Measurements from ENCODE around the gene OR2L5.

The OR2L5 gene

DNA sequence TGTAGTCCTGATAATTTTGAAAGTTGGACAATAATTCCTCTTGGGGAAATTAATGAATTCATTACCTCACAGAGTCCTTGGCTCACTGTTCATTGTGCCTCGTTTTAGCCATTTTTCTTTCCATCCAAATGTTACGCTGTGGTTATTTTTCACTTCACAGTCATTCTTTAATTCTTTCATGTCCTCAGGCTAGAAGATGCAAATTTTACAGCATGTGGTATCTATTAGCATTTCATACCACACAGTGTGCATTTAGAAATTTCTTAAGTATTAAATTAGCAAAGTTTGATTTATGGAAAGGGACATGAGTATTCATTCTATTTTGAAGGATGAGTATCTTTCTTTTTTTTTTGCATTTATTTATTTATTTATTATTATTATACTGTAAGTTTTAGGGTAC lies 51.6 kb downstream of the OR2L5 start:
- H3K27me3 Mint-ChIP-seq (ENCODE audit: low read depth), result no peaks in the 10 kb centered on the region
- H3K36me3 Mint-ChIP-seq (ENCODE audit: low read depth), result no peaks in the 10 kb centered on the region
- H3K9me3 Mint-ChIP-seq, result peaks cover 17% of the 10 kb centered on the region
- H3K4me3 Mint-ChIP-seq, result no peak overlapping the region
- no peak overlapping the region for H3K27ac Mint-ChIP-seq
- H3K4me1 Mint-ChIP-seq (ENCODE audit: low read depth), result no peaks in the 10 kb centered on the region

DNA sequence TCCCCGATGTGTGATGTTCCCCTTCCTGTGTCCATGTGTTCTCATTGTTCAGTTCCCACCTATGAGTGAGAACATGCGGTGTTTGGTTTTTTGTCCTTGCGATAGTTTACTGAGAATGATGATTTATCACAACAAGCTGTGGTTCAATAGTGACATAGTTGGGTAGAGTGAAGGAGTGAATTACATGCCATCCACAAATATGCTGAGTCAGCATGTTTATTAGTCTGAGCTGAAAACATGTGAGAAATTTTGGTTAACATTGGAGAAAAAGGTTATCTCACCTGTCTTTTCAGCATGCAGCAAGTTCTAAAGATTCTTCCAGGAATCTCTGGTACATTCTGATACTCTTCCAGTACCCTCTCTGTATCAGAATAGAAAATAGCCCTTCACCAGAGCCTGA lies 52.1 kb downstream of the OR2L5 start:
- H3K36me3 Mint-ChIP-seq (ENCODE audit: low read depth), result no peaks in the 10 kb centered on the region

More for the DNA sequence above, 52.1 kb downstream of the OR2L5 start:
- H3K4me1 Mint-ChIP-seq (ENCODE audit: low read depth), result no peaks in the 10 kb centered on the region
- no peak overlapping the region for H3K4me3 Mint-ChIP-seq
- peaks cover 17% of the 10 kb centered on the region for H3K9me3 Mint-ChIP-seq
- no peak overlapping the region for H3K27ac Mint-ChIP-seq
- H3K27me3 Mint-ChIP-seq (ENCODE audit: low read depth), result no peaks in the 10 kb centered on the region

Measured in T-helper 1 cell treated with Interleukin-12 subunit alpha and Interleukin-12 subunit beta and Interleukin-4 antibody, amounts not matched to agents 30 μg/mL and 1 μg/mL, for 36 hours (primary cell).